H1 (cell line): ENCODE measurements around the gene GINS2. TPM values are rescaled to one million over a fixed set of nuclear protein-coding genes. Genes with fewer than 3 reads are reported as not detected.

Experiments
- CTCF ChIA-PET: fragments of 300-600 bp; sonication (Branson Sonifier 250); formaldehyde crosslinking; loops from one replicate; lab custom pipeline; 2021; ENCODE audit not compliant: partially characterized antibody; lab: Charles Lee
- POLR2A ChIA-PET: fragments of 300-600 bp; sonication (Branson Sonifier 250); formaldehyde crosslinking; loops from one replicate; lab custom pipeline; 2021; ENCODE audit warnings: inconsistent platforms; ENCODE audit not compliant: partially characterized antibody; lab: Charles Lee
- DNase-seq, 2 experiments: peaks; one replicate each; pipeline versions ENCODE4 v3.0.0 to v3.0.0-alpha.2; 2010 to 2022; ENCODE audit warnings: low spot score in 2 of 2, low read depth in 1 of 2, mixed read lengths in 1 of 2
- FAIRE-seq: peaks from 2 replicates; lab custom pipeline; 2011; peaks lifted over from hg19 to GRCh38; lab: Jason Lieb, UNC
- H2AFZ ChIP-seq: 2 replicates; pipeline ENCODE4 v1.8.1; 2012; ENCODE audit warnings: low read length, inconsistent platforms
- H2AK5ac ChIP-seq: 2 replicates; pipeline ENCODE4 v1.6.1; 2013; ENCODE audit warnings: low read depth, low read length
- H2BK120ac ChIP-seq: replicated peaks from 2 replicates; pipeline ENCODE3; 2013; ENCODE audit warnings: low read depth, low read length, inconsistent platforms
- H2BK12ac ChIP-seq: 2 replicates; pipeline ENCODE4 v1.6.1; 2013; ENCODE audit warnings: low read depth, low read length
- H2BK15ac ChIP-seq: 2 replicates; pipeline ENCODE4 v1.6.1; 2013; ENCODE audit warnings: low read length
- H2BK20ac ChIP-seq: 2 replicates; pipeline ENCODE4 v1.6.1; 2013; ENCODE audit warnings: low read length
- H2BK5ac ChIP-seq: 2 replicates; pipeline ENCODE4 v1.6.1; 2013; ENCODE audit warnings: low read depth, low read length
- H3K14ac ChIP-seq: 2 replicates; pipeline ENCODE4 v1.6.1; 2013; ENCODE audit warnings: inconsistent platforms; ENCODE audit not compliant: insufficient read length
- H3K18ac ChIP-seq: 2 replicates; pipeline ENCODE4 v1.6.1; 2013; ENCODE audit warnings: low read length; ENCODE audit errors: extremely low read depth
- H3K23ac ChIP-seq: 2 replicates; pipeline ENCODE4 v1.6.1; 2013; ENCODE audit warnings: inconsistent platforms; ENCODE audit not compliant: insufficient read length
- H3K23me2 ChIP-seq: 2 replicates; pipeline ENCODE4 v1.6.1; 2013; ENCODE audit warnings: low read depth, low read length
- H3K27ac ChIP-seq: 2 replicates; pipeline ENCODE4 v1.6.1; 2011; ENCODE audit warnings: low read depth, low read length, inconsistent platforms
- H3K27me3 ChIP-seq, 4 experiments: replicated peaks in 1 of 4; 1 replicate in 1 of 4; 2 replicates in 3 of 4; pipeline versions ENCODE4 v1.6.1 to v1.8.1; 2011 to 2013; ENCODE audit warnings: low read length in 3 of 4, mild to moderate bottlenecking in 3 of 4, inconsistent platforms in 2 of 4, mixed read lengths in 2 of 4, moderate library complexity in 1 of 4; ENCODE audit not compliant: control insufficient read depth in 3 of 4, insufficient read depth in 3 of 4; ENCODE audit errors: extremely low read depth in 1 of 4
- H3K36me3 ChIP-seq, 4 experiments: 2 replicates each; pipeline versions ENCODE4 v1.6.1 to v1.8.1; 2011 to 2013; ENCODE audit warnings: mild to moderate bottlenecking in 4 of 4, low read length in 3 of 4, moderate library complexity in 2 of 4, control low read depth in 1 of 4, inconsistent platforms in 1 of 4; ENCODE audit not compliant: insufficient read depth in 4 of 4, control insufficient read depth in 2 of 4
- H3K4ac ChIP-seq: replicated peaks from 2 replicates; pipeline ENCODE3; 2013; ENCODE audit warnings: low read length, low read depth, mixed read lengths, inconsistent platforms; ENCODE audit not compliant: insufficient read length
- H3K4me1 ChIP-seq, 4 experiments: replicated peaks in 1 of 4; 1 replicate in 1 of 4; 2 replicates in 3 of 4; pipeline versions ENCODE4 v1.6.1 to v1.8.1; 2011 to 2013; ENCODE audit warnings: low read length in 3 of 4, inconsistent platforms in 2 of 4, mixed read lengths in 1 of 4; ENCODE audit not compliant: insufficient read depth in 4 of 4, control insufficient read depth in 3 of 4
- H3K4me2 ChIP-seq, 2 experiments: 2 replicates each; pipeline versions ENCODE4 v1.6.1 to v1.8.1; 2011 to 2013; ENCODE audit warnings: low read depth in 2 of 2, low read length in 2 of 2, control low read depth in 1 of 2, inconsistent platforms in 1 of 2, mild to moderate bottlenecking in 1 of 2; ENCODE audit not compliant: insufficient read depth in 1 of 2
- H3K4me3 ChIP-seq, 4 experiments: fragments of 200-600, 300-600 bp in 1 of 4; sonication (generic), shearing (Covaris generic), sonication (Bioruptor Twin) in 1 of 4; 2 replicates each; pipeline versions ENCODE4 v1.5.1 to v1.8.1; 2011 to 2016; ENCODE audit warnings: low read length in 4 of 4, low read depth in 3 of 4, control low read depth in 2 of 4, inconsistent platforms in 2 of 4, mild to moderate bottlenecking in 2 of 4, mixed read lengths in 1 of 4, moderate library complexity in 1 of 4; ENCODE audit not compliant: insufficient read depth in 2 of 4; ENCODE audit errors: extremely low read depth in 1 of 4
- H3K56ac ChIP-seq: replicated peaks from 2 replicates; pipeline ENCODE3; 2013; ENCODE audit warnings: low read depth, mild to moderate bottlenecking, mixed read lengths, low read length, inconsistent platforms; ENCODE audit not compliant: insufficient read length
- H3K79me1 ChIP-seq: 2 replicates; pipeline ENCODE4 v1.6.1; 2013; ENCODE audit warnings: low read depth, low read length, control low read depth
- H3K79me2 ChIP-seq, 2 experiments: 2 replicates each; pipeline versions ENCODE4 v1.6.1 to v1.8.1; 2012 to 2013; ENCODE audit warnings: low read length in 2 of 2, mild to moderate bottlenecking in 2 of 2, inconsistent platforms in 1 of 2; ENCODE audit not compliant: insufficient read depth in 2 of 2, control insufficient read depth in 1 of 2
- H3K9ac ChIP-seq, 4 experiments: replicated peaks in 1 of 4; 1 replicate in 1 of 4; 2 replicates in 3 of 4; pipeline versions ENCODE4 v1.6.1 to v1.8.1; 2011 to 2013; ENCODE audit warnings: low read depth in 3 of 4, low read length in 3 of 4, control low read depth in 2 of 4, mild to moderate bottlenecking in 2 of 4, moderate library complexity in 2 of 4, inconsistent platforms in 1 of 4; ENCODE audit errors: extremely low read depth in 1 of 4
- H3K9me3 ChIP-seq, 2 experiments: 2 replicates each; pipeline versions ENCODE4 v1.6.1 to v1.8.1; 2012 to 2013; ENCODE audit warnings: mild to moderate bottlenecking in 2 of 2, moderate library complexity in 2 of 2, control low read depth in 1 of 2, inconsistent platforms in 1 of 2, low read depth in 1 of 2, low read length in 1 of 2, mixed read lengths in 1 of 2; ENCODE audit not compliant: insufficient read depth in 2 of 2
- H4K20me1 ChIP-seq, 2 experiments: replicated peaks in 1 of 2; 2 replicates each; pipeline versions ENCODE3 to v1.8.1; 2011 to 2013; ENCODE audit warnings: inconsistent platforms in 2 of 2, low read length in 2 of 2, mild to moderate bottlenecking in 1 of 2; ENCODE audit not compliant: insufficient read depth in 2 of 2, control insufficient read depth in 1 of 2
- H4K5ac ChIP-seq: 2 replicates; pipeline ENCODE4 v1.6.1; 2013; ENCODE audit warnings: low read length, low read depth, mixed read lengths, inconsistent platforms; ENCODE audit not compliant: insufficient read length
- H4K8ac ChIP-seq: 2 replicates; pipeline ENCODE4 v1.8.0; 2013; ENCODE audit warnings: mild to moderate bottlenecking, moderate library complexity, low read length, inconsistent platforms; ENCODE audit not compliant: insufficient read depth; ENCODE audit errors: extremely low read depth
- H4K91ac ChIP-seq: replicated peaks from 2 replicates; pipeline ENCODE3; 2013; ENCODE audit warnings: low read length, mixed read lengths, inconsistent platforms; ENCODE audit not compliant: insufficient read length
- GABPA ChIP-seq: IDR thresholded peaks from 2 replicates; pipeline ENCODE4 v1.6.1; 2011; ENCODE audit warnings: mild to moderate bottlenecking, low read length, moderate library complexity, borderline replicate concordance; ENCODE audit not compliant: insufficient read depth
- RFX5 ChIP-seq: IDR thresholded peaks from 2 replicates; pipeline ENCODE4 v1.6.1; 2011; ENCODE audit warnings: low read depth, low read length, improper control_type of control experiment, borderline replicate concordance
- SP2 ChIP-seq: IDR thresholded peaks from 2 replicates; pipeline ENCODE4 v1.6.1; 2012; ENCODE audit warnings: mild to moderate bottlenecking, low read length, inconsistent platforms
- WGBS, 2 experiments: shearing (Covaris generic) in 1 of 2; methylation state at CpG; one replicate each; pipeline versions ENCODE4 v1.1.6 to v1.1.7; 2013 to 2015; ENCODE audit warnings: low lambda C conversion rate in 2 of 2, mixed read lengths in 2 of 2, inconsistent platforms in 1 of 2, low coverage in 1 of 2, missing lambda C conversion rate in 1 of 2; ENCODE audit not compliant: insufficient replicate concordance in 2 of 2, insufficient coverage in 1 of 2, insufficient read length in 1 of 2; ENCODE audit errors: extremely low coverage in 1 of 2, missing lambda C conversion rate in 1 of 2; 5-methylcytosine and 5-hydroxymethylcytosine counted together
- polyA plus RNA-seq, 7 experiments: library from polyadenylated mRNA; depleted of rRNA in 3 of 7; stranded (reverse) in 5 of 7; unstranded in 2 of 7; fragments of >200 nt in 5 of 7; fragments of 200-250 nt in 2 of 7; gene quantifications; 1 replicate in 5 of 7; 2 replicates in 1 of 7; 4 replicates in 1 of 7; pipeline versions ENCODE4 v1.2.1 to v1.2.3, GENCODE V29; 2011 to 2013; ENCODE audit warnings: missing spikeins in 2 of 7, mixed read lengths in 2 of 7
- total RNA-seq: library from RNA; stranded (reverse); fragmentation: NEBNext Ultra II Directional; extraction: Animal tissue kit (Norgen Biotek cat#: 25700); gene quantifications from 2 replicates; pipeline ENCODE4 v1.2.1, GENCODE V29; 2021

Gene GINS2
- total and polyA plus RNA-seq, 2 of the 8 experiments (the other 6 are each of a cell fraction or from before 2014, with no cell fraction given), result 29.4 to 59.1 TPM

- Histone ChIP-seq H3K4ac (no peak overlapping the region), H3K23ac (no peak overlapping the region), H4K5ac (no peak overlapping the region), H3K36me3 (peaks cover 2 to 33% (median 14%) of the 10 kb centered on the region in 4 experiments), H3K27ac (no peak overlapping the region), H3K4me1 (peaks cover 0 to 5% (median 0%) of the 10 kb centered on the region in 4 experiments; a peak in 2 of 7 replicates), H3K56ac (no peak overlapping the region), H3K4me2 (no peak overlapping the region), H3K9ac (no peak overlapping the region), H4K91ac (no peak overlapping the region), H3K4me3 (no peak overlapping the region), H4K8ac (no peak overlapping the region), H2AK5ac (no peak overlapping the region), H3K9me3 (peaks cover 0 to 12% of the 10 kb centered on the region in 2 experiments; a peak in 1 of 4 replicates), H3K23me2 (no peaks in the 10 kb centered on the region), H3K14ac (no peak overlapping the region), H3K79me2 (peaks cover 0 to 26% of the 10 kb centered on the region in 2 experiments; a peak in 1 of 4 replicates), H3K79me1 (peaks cover 18% of the 10 kb centered on the region), H3K18ac (no peak overlapping the region; the same call in 1 of the 2 replicates), H2BK120ac (no peak overlapping the region), H2AFZ (no peak overlapping the region), H2BK15ac (no peak overlapping the region), H3K27me3 (no peaks in the 10 kb centered on the region), H2BK20ac (no peak overlapping the region), H2BK12ac (no peak overlapping the region), H2BK5ac (no peak overlapping the region), H4K20me1 (peaks cover 29 to 40% of the 10 kb centered on the region in 2 experiments)
- 91% methylated on average over 13 of the region's 39 CpGs; no CpG with 5 or more reads in 1 of the 2 experiments for WGBS, 2 experiments
- ChIA-PET POLR2A (interaction anchor here (0.7 to 1.8 kb wide), 5 partner anchors 10 to 49 kb away, joined by 3 to 5 read pairs (median 3); no protein-coding TSS in a partner anchor), CTCF (interaction anchor here (0.9 to 3.9 kb wide), 15 partner anchors 8 to 405 kb away, joined by 3 to 23 read pairs (median 4); no protein-coding TSS in a partner anchor)
- no peak for FAIRE-seq
- TF ChIP-seq GABPA, result 0 out of 2 replicates have a peak, but pooled peaks have one; percentile 10
- TF ChIP-seq SP2, result no peak
- no peak for TF ChIP-seq RFX5
- DNase-seq, result no peak
Measured at GRCh38 chr16:85650135-85650843, 38.5 kb downstream of the GINS2 start.
